A204.1 (cell line): ENCODE measurements around the gene MDH1.
"Not testable (repeated sequence)": the region's sequence is repeated elsewhere in the genome, so short reads cannot be mapped to it uniquely, and the experiment has no call there.

Experiments
- FAIRE-seq: peaks from 2 replicates; lab custom pipeline; 2012; peaks lifted over from hg19 to GRCh38; lab: Jason Lieb, UNC

Gene MDH1

GRCh38 chr2:63589148-63589958 lies 590 bp downstream of the MDH1 start:
- FAIRE-seq = no peak

DNA sequence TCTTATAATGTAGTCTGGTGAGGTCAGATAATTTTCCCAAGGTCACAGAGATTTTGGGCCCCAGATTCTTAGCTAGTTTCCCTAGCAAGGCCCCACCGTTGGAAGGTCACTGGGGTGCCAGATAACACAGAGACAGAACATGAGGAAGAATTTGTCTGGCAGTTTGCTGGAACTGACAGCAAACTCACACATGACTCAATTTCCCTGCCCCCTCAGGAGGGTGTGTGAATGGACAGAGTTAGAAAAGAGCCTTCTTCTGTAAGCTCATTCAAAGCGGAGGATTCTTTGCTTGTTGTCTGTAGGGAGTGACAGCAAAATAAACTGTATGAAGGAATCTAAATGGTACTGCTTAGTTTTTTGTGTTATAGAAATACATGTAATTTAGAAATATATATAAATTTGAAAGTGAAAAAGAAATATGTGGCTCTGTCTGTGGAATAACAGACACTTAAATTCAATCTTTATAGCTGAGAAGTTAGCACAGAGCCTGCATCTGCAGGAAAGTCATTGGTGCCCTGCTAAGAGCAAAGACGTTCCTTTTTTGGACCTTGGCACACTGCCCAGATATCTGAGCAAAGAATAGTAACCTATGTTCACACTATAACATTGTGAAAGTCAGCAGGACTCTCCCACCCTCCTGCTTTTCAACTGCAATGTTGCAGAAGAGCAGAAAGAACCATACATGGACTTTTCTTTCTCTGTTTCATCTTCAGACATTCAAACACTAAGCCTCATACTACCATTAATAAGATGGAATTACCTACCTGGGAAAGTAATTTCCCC lies 2.1 kb downstream of the MDH1 start:
- no peak for FAIRE-seq

GRCh38 chr2:63591566-63592175 lies 2.9 kb downstream of the MDH1 start:
- FAIRE-seq = no peak

GRCh38 chr2:63594660-63595059 lies 5.9 kb downstream of the MDH1 start:
- no peak for FAIRE-seq

GRCh38 chr2:63596401-63596883 lies 7.7 kb downstream of the MDH1 start:
- no peak for FAIRE-seq

GRCh38 chr2:63598981-63599380 lies 10.2 kb downstream of the MDH1 start:
- no peak for FAIRE-seq

DNA sequence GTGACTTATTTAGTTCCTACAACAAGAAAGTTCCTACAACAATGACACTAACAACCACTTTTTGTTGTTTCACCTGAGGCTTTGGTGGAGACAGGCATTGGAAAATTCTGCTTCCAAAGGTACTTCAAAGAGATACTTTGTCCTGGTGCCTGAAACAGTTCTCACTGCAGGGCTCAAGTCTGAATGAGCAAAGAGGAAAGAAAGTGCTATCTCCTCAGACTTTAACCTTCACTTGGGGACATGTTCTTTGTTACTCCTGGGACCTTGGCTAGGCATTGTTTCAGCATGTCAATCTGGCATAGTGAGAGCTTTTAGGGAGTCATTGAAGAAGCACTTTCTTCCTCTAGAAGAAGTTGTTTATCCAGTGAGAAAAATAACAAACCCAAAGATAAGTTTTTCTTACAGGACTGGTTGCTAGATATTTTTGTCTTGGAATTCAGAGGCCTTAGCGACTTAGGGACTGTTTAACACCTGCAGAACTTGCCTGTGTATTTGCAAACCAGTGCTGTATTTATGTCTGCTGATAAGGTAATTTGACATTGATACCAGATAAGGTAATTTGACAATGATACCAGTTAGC lies 12.2 kb downstream of the MDH1 start:
- FAIRE-seq = no peak

DNA sequence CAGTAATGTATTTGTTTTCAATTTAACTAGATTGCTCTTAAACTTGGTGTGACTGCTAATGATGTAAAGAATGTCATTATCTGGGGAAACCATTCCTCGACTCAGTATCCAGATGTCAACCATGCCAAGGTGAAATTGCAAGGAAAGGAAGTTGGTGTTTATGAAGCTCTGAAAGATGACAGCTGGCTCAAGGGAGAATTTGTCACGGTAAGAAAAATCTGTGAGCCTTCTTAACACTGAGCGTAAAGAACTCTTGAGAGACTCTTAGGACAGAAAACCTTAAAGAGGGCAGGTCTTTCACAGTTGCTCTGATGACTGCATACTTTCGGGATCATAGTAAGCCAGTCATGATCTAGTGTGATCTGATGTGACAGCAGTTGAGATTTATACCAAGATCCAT lies 15.9 kb downstream of the MDH1 start:
- FAIRE-seq = no peak

- not testable (repeated sequence) for FAIRE-seq
These were observed 20.1 kb downstream of the MDH1 start for GRCh38 chr2:63608865-63609264.

DNA sequence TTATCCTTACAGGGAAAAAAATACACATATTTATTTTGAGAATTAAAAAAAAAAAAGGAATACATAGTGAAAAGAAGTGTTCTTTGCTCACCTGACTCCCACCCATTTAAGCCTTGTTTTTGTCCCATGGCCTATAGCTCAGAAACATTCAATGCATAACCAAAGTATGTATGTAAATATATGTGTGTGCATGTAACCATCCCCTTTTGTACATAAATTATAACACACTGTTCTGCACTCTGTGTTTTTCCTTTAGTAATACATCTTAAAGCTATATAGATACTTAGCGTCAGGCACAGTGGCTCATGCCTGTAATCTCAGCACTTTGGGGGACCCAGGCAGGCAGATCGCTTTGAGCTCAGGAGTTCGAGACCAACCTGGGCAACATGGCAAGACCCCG lies 21.8 kb downstream of the MDH1 start:
- no peak for FAIRE-seq

- no peak for FAIRE-seq
These were observed 24.7 kb downstream of the MDH1 start for GRCh38 chr2:63613391-63613901.

GRCh38 chr2:63614448-63614968 lies 25.7 kb downstream of the MDH1 start:
- FAIRE-seq = no peak

DNA sequence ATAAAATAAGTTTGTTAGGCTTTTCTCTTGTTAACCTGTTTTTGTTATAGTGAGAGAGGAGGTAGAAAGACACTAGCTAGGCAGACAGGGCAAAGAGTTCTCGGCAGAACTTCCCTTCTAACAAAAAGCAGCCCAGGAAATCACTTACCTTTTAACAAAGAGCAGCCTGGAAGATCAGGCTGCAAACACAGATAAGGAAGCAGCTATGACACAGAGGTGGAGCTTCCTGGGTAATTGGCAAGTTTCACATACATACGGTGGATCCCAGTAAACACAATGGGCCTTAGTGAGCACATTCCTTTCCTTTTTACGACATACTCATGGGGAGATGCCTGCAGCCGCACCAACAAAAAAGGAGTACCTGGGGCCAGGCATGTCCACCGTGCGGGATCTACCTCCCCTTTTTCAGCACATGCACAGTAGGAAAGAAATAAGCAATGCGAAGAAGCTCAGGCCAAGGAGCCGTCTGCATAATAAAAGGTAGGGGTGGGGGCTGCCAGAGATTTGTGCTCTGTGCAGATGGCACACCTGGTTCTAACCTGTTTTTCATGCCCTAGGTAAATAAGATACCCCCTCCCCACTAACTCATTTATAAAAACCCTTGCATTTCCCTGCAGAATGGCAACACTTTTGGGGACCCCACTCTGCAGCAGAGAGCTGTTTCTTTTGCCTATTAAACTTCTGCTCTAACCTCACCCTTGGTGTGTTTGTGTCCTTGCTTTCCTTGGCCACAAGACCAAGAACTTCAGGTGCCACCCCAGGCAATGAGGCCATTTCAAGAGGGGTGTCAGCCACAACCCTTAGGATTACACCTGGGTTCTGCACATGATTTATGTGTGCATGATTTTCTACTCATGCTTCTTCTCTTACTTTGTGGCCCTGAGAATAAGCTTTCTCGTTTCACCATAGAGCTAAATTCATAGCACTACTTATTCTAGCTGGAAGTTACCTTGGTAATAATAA lies 26.5 kb downstream of the MDH1 start:
- no peak for FAIRE-seq

DNA sequence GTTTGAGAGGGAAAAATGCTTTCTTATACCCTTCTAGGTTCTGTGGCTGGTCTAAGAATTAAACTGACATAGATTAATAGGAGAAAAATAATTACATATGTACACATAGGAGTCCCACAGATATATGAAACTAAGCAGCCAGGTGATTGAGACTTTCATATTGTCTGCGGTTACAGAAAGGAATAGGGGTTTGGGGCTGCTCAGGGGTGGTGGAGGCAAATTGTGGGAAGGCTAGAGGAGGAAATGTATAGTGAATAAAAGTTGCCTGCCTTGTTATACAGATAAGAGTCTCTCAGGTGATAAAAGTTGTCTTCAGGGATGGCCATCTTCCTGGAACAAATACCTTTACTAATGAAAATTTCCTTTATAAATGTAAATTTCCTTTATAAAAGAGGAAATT lies 28.6 kb downstream of the MDH1 start:
- no peak for FAIRE-seq

DNA sequence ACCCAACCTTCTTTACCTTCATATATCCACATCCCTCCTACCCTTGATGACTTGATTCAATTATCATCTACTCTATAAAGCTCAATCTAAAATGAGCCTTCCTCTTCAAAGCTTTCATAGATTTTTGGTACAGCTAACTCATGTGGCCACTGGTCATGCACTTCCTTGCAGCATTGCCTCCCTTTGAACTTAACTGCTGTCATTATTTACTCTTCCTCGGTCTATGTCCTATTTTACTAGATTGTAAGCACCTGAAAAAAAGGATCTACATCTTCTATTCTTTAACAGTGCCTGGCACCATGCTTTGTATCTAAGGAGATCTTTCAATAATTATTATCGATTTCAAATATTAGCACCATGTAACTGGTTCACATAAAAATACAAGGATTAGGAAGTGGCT lies 30.6 kb downstream of the MDH1 start:
- FAIRE-seq = no peak

DNA sequence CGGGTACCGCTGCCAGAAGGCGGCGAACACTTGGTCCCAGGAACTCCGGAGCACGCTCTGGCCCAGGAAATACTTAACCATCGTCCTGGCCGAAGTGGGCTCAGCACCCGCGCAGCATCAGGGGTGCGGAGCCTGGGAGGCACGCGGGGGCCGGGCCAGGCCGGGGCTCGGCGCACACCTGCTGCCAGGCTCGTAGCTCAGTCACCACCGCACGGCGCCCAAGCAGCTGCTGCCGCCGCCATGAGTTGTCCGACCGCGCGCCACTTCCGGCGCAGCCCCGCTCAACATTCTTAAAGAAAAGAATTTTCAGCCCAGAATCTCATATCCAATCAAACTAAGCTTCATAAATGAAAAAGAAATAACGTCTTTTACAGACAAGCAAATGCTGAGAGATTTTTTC lies 34.0 kb downstream of the MDH1 start:
- FAIRE-seq = no peak

DNA sequence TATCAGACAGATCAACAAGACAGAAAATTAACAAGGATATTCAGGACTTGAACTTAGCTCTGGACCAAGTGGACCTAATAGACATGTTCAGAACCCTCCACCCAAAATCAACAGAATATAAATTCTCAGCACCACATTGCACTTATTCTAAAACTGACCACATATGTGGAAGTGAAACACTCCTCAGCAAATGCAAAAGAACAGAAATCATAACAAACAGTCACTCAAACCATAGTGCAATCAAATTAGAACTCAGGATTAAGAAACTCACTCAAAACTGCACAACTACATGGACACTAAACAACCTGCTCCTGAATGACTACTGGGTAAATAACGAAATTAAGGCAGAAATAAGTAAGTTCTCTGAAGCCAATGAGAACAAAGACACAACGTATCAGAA lies 35.0 kb downstream of the MDH1 start:
- FAIRE-seq = not testable (repeated sequence)

DNA sequence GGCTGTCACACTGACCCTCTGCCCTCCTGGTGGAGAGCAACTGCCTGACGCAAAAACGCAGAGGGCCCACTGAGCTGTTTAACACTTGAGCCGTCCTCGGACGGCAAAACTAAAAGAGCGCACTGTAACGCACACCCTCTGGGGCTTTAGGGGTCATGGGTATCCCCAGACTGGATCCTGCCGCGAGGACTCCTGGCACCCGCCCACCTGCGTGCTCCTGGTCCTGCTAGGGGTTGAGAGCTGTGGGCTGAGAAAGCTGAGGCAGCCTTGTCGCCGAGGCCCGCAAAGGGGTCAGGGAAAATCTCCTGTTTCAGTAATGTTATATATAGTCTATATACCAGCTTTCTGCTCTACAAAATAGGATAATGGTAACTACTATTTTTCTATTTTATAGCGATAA lies 39.1 kb downstream of the MDH1 start:
- FAIRE-seq = no peak

GRCh38 chr2:63628403-63628942 lies 39.7 kb downstream of the MDH1 start:
- no peak for FAIRE-seq

DNA sequence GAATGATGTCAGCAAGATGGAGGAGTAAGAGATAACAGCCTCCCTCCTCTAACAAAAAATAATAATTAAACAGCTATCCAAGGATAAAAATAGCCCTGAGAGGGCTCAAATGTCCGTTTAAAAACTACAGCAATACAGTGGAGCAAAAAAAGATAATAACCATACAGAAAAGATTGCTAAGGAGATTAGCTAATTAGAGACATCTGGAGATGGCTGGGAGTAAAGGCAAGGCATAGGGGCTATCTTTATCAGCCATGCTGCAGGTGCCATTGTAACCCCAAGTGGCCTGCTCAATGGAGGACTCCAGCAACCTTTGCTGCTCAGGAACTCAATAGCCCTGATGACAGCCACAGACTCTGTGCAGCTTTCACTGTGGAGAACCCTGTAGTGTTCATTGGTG lies 42.7 kb downstream of the MDH1 start:
- FAIRE-seq = no peak

- FAIRE-seq = no peak
These were observed 43.6 kb downstream of the MDH1 start for GRCh38 chr2:63632382-63632781.
